HepG2 (cell line): ENCODE results near the gene RRBP1. TPM values are rescaled to one million over a fixed set of nuclear protein-coding genes. Genes with fewer than 3 reads are reported as not detected.

Source experiments
- AGO2 ChIP-seq: fragments of 200-400 bp; formaldehyde crosslinking; optimal IDR thresholded peaks from 2 replicates; pipeline ENCODE3; 2017; ENCODE audit warnings: mild to moderate bottlenecking, low read depth, low read length, moderate library complexity
- FOXO1 ChIP-seq: sonication (generic); formaldehyde crosslinking; IDR thresholded peaks from 2 replicates; pipeline ENCODE4 v1.4.0; 2020; ENCODE audit warnings: missing genetic modification reagents
- PLSCR1 ChIP-seq: sonication (generic); formaldehyde crosslinking; IDR thresholded peaks from 2 replicates; pipeline ENCODE4 v1.5.0; 2020; ENCODE audit warnings: missing genetic modification reagents, mild to moderate bottlenecking, borderline replicate concordance
- PRDM10 ChIP-seq: sonication (generic); formaldehyde crosslinking; IDR thresholded peaks from 2 replicates; pipeline ENCODE4 v1.4.0; 2020; ENCODE audit warnings: low read depth, missing genetic modification reagents
- PRPF4 ChIP-seq: fragments of 200-400 bp; formaldehyde crosslinking; IDR thresholded peaks from 2 replicates; pipeline ENCODE4 v1.6.1; 2016; ENCODE audit warnings: low read length, low read depth; ENCODE audit not compliant: poor library complexity, severe bottlenecking
- UBTF ChIP-seq: sonication (generic); formaldehyde crosslinking; IDR thresholded peaks from 2 replicates; pipeline ENCODE4 v1.4.0; 2020; ENCODE audit warnings: mild to moderate bottlenecking, missing genetic modification reagents
- ZNF543 ChIP-seq: sonication (generic); formaldehyde crosslinking; IDR thresholded peaks from 2 replicates; pipeline ENCODE4 v1.4.0; 2020; ENCODE audit warnings: mild to moderate bottlenecking, missing genetic modification reagents
- ZNF574 ChIP-seq: sonication (generic); formaldehyde crosslinking; IDR thresholded peaks from 2 replicates; pipeline ENCODE4 v1.4.0; 2020; ENCODE audit warnings: missing genetic modification reagents
- ZNF687 ChIP-seq: sonication (generic); formaldehyde crosslinking; IDR thresholded peaks from 2 replicates; pipeline ENCODE4 v1.5.1; 2020; ENCODE audit warnings: mild to moderate bottlenecking, missing genetic modification reagents, moderate library complexity
- ZNF75D ChIP-seq: sonication (generic); formaldehyde crosslinking; IDR thresholded peaks from 2 replicates; pipeline ENCODE4 v1.8.1; 2023; ENCODE audit warnings: missing genetic modification reagents, mild to moderate bottlenecking, borderline replicate concordance
- ZNF780A ChIP-seq: sonication (generic); formaldehyde crosslinking; IDR thresholded peaks from 2 replicates; pipeline ENCODE4 v1.8.0; 2022; ENCODE audit warnings: mild to moderate bottlenecking, missing genetic modification reagents, moderate library complexity
- ZUFSP ChIP-seq: sonication (generic); formaldehyde crosslinking; IDR thresholded peaks from 2 replicates; pipeline ENCODE4 v1.9.0; 2021; ENCODE audit warnings: missing genetic modification reagents, mild to moderate bottlenecking, borderline replicate concordance
- polyA plus RNA-seq, 8 experiments: library from polyadenylated mRNA; depleted of rRNA in 3 of 8; stranded (reverse) in 7 of 8; unstranded in 1 of 8; fragments of >200 nt; fragmentation: Illumina TruSeq in 4 of 8; extraction: Trizol in 4 of 8; gene quantifications; 2 replicates each; pipeline versions ENCODE4 v1.2.1 to v1.2.3, GENCODE V29; 2011 to 2016; ENCODE audit warnings: low read depth in 4 of 8, missing spikeins in 1 of 8, mixed read lengths in 1 of 8; ENCODE audit not compliant: insufficient read depth in 1 of 8
- total RNA-seq, 5 experiments: library from RNA; depleted of rRNA; stranded (reverse); fragments of >200 nt; fragmentation: Illumina TruSeq; extraction: Trizol; gene quantifications; 2 replicates each; pipeline ENCODE4 v1.2.3, GENCODE V29; 2016; ENCODE audit warnings: low read depth in 1 of 5

Gene RRBP1
- total and polyA plus RNA-seq, 2 of the 13 experiments (the other 11 are each of a cell fraction or from before 2014, with no cell fraction given): 150 to 222 TPM

GRCh38 chr20:17641520-17641964, 40.5 kb downstream of the RRBP1 start (continued):
- no peak for TF ChIP-seq UBTF (CRISPR knock-in tag)
- TF ChIP-seq ZNF687 (CRISPR knock-in tag): no peak
- TF ChIP-seq ZUFSP (CRISPR knock-in tag): no peak
- no peak for TF ChIP-seq ZNF543 (CRISPR knock-in tag)
- TF ChIP-seq ZNF75D (CRISPR knock-in tag): 0 out of 2 replicates have a peak, but pooled peaks have one; percentile 59
- TF ChIP-seq FOXO1 (CRISPR knock-in tag): no peak
- TF ChIP-seq AGO2: no peak
- TF ChIP-seq PRDM10 (CRISPR knock-in tag): no peak
- TF ChIP-seq PRPF4: no peak
- no peak for TF ChIP-seq ZNF780A (CRISPR knock-in tag)
- TF ChIP-seq PLSCR1 (CRISPR knock-in tag): no peak
- TF ChIP-seq ZNF574 (CRISPR knock-in tag): 0 out of 2 replicates have a peak, but pooled peaks have one; percentile 9
